ENCODE measurements around the gene TM9SF3.

DNA sequence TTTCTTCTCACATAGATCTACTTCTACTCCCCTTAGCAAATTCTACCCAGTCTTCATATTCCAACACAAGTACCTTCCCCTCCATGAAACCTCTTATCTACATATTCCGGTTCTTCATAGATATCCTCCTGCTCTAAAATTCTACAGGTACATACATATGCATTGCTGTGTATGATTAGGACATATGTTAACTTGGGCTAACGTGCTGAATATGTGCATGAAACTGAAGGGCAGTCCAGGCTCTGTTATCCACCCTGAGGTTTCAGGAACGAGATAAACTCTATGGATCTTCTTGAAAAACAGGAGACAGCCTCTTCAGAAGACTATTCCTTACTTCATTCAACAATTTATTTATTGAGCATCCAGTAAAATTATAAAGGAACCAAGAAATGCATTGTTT lies 31.5 kb downstream of the TM9SF3 start:
- no peak for TF ChIP-seq YY1 (IDR thresholded peaks at IDR 0.05; ENCODE audit: insufficient read depth, insufficient read length)
- TF ChIP-seq ZNF274 (IDR thresholded peaks at IDR 0.05; ENCODE audit: low read depth, low read length) = no peak

Data from NT2/D1 (cell line).